Erythroblast (primary cell): ENCODE results near the gene SNX5.

Source experiments
- GATA1 ChIP-seq: IDR thresholded peaks from 2 replicates; pipeline ENCODE4 v1.6.1; 2011; ENCODE audit warnings: low read depth, mild to moderate bottlenecking, control low read depth, low read length, moderate library complexity
- POLR2A ChIP-seq: IDR thresholded peaks from 2 replicates; pipeline ENCODE4 v1.6.1; 2011; ENCODE audit warnings: mild to moderate bottlenecking, low read length

DNA sequence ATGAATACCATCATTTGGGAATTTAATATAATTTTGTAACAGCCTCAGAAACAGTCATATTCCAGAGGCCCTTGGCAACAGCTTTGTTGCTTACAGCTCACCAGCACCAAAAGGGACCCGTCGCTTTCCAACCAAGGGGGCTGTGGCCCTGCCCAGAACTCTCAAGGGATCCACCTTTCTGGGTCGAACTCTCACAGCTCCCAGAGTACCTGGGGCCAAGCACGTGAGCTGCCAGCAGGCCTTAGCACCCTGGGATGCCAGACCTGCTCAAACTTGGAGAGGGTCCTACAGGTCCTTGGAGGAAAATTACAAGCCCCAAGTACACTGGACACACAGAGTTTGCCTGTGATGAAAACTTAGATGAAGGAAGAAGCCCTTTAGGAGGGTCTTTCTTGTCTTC is 66.6 kb downstream of the SNX5 start:
- no peak for TF ChIP-seq POLR2A
- no peak for TF ChIP-seq GATA1
